Right atrium auricular region (tissue), 2 donors: ENCODE measurements around the gene LYPD3. TPM values are rescaled to one million over a fixed set of nuclear protein-coding genes. Genes with fewer than 3 reads are reported as not detected.

Source experiments
- DNase-seq: peaks from one replicate; pipeline ENCODE4 v3.0.0-alpha.2; 2019; ENCODE audit warnings: low spot score
- H3K27ac ChIP-seq, 2 donors: fragments of 200-600 bp; sonication (generic); 1 replicate in 1 of 2; 2 replicates in 1 of 2; pipeline ENCODE4 v1.5.1; 2016 to 2019
- H3K27me3 ChIP-seq, 2 donors: fragments of 200-600 bp; sonication (generic); one replicate each; pipeline versions ENCODE4 v1.5.1 to v1.6.0; 2017 to 2019
- H3K36me3 ChIP-seq: fragments of 200-600 bp; sonication (generic); one replicate; pipeline ENCODE4 v1.5.1; 2016
- H3K4me1 ChIP-seq, 2 donors: fragments of 200-600 bp; sonication (generic); one replicate each; pipeline versions ENCODE4 v1.5.1 to v1.6.0; 2017 to 2019
- H3K4me3 ChIP-seq, 2 donors: fragments of 200-600 bp; sonication (generic); 1 replicate in 1 of 2; 2 replicates in 1 of 2; pipeline ENCODE4 v1.5.1; 2017 to 2019; ENCODE audit warnings: mild to moderate bottlenecking in 1 of 2, moderate library complexity in 1 of 2
- H3K9me3 ChIP-seq, 2 donors: fragments of 200-600 bp; sonication (generic); one replicate each; pipeline ENCODE4 v1.5.1; 2019
- total RNA-seq, 2 donors: library from RNA; depleted of rRNA; stranded (reverse); fragments of >200 nt; gene quantifications; one replicate each; pipeline ENCODE4 v1.1.0, GENCODE V29; 2016
- TF ChIP-seq, protein P1 (sequence below), 2 donors: fragments of 200-600 bp; sonication (generic); IDR thresholded peaks; one replicate each; pipeline ENCODE4 v1.5.1; 2019; ENCODE audit warnings: antibody characterized with exemption in 2 of 2

The LYPD3 gene
- total RNA-seq, 2 donors from 2014 or later = 0.90 TPM; not detected in 1

DNA sequence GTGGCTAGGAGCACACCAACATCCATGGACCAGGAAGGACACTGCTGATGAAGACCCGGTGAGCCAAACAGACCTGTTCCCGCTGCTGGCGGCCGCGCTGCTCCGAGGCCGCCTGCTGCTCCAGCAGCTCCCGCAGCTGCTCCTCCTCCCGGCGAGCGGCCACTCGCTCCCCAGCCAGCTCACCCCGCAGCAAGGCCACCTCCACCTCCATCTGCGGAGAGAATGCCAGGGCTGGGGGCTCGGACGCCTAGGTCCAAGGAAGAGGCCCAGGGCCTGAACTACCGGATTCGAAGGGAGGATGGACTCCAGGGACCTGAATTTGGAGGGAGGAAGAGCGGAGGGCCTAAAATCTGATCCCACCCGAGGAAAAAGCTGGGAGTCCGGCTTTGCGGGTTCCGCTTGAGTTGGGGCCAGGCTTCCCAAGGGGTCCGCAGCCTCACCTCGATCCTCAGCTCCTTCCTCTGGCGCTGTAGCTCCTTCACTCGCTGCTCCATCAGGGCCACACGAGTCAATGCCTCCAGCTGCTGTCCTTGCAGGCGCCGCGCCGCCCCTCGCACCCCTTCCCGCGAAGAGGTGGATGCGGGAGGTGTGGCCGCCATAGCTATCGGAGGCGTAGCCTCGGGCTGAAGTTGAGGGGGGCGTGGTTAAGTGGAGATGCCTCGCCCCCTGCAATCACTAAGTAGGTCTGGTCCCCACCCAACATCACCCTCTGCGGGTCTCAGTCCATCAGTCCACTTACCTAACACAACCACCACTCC lies 36.4 kb upstream of the LYPD3 start:
- H3K9me3 ChIP-seq = no peaks in the 10 kb centered on the region
- H3K36me3 ChIP-seq = peaks cover 11% of the 10 kb centered on the region
- no peak overlapping the region for H3K27ac ChIP-seq
- no peaks in the 10 kb centered on the region for H3K27me3 ChIP-seq
- peaks cover 0 to 40% of the 10 kb centered on the region in 2 donors for H3K4me1 ChIP-seq
- DNase-seq = no peak
- TF ChIP-seq, protein P1, sequence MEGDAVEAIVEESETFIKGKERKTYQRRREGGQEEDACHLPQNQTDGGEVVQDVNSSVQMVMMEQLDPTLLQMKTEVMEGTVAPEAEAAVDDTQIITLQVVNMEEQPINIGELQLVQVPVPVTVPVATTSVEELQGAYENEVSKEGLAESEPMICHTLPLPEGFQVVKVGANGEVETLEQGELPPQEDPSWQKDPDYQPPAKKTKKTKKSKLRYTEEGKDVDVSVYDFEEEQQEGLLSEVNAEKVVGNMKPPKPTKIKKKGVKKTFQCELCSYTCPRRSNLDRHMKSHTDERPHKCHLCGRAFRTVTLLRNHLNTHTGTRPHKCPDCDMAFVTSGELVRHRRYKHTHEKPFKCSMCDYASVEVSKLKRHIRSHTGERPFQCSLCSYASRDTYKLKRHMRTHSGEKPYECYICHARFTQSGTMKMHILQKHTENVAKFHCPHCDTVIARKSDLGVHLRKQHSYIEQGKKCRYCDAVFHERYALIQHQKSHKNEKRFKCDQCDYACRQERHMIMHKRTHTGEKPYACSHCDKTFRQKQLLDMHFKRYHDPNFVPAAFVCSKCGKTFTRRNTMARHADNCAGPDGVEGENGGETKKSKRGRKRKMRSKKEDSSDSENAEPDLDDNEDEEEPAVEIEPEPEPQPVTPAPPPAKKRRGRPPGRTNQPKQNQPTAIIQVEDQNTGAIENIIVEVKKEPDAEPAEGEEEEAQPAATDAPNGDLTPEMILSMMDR (IDR thresholded peaks at IDR 0.05) = no peak
- no peak overlapping the region for H3K4me3 ChIP-seq

DNA sequence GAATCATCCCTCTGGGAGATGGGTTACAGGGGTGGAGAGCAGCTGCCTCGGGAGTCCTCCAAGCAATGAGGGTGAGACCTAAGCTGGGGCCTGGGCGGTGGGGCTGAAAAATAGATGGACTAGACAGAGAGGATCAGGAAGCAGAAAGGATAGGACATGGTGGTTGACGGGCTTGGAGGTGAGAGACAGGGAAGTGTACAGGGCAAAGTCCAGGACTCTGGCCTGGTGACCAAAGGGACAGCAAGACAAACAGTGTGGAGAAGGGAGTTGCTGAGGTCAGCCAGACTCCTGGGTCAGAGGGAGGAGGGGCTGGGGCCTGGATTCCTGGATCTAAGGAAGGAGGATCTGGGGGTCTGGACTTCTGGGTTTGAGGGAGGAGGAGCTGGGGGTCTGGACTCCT lies 33.6 kb upstream of the LYPD3 start:
- Histone ChIP-seq H3K36me3 (peaks cover 26% of the 10 kb centered on the region), H3K27ac (no peak overlapping the region), H3K27me3 (no peaks in the 10 kb centered on the region), H3K9me3 (no peaks in the 10 kb centered on the region), H3K4me3 (no peak overlapping the region), H3K4me1 (peaks cover 0 to 32% of the 10 kb centered on the region in 2 donors)
- DNase-seq = no peak
- TF ChIP-seq, protein P1 (IDR thresholded peaks at IDR 0.05) = no peak

DNA sequence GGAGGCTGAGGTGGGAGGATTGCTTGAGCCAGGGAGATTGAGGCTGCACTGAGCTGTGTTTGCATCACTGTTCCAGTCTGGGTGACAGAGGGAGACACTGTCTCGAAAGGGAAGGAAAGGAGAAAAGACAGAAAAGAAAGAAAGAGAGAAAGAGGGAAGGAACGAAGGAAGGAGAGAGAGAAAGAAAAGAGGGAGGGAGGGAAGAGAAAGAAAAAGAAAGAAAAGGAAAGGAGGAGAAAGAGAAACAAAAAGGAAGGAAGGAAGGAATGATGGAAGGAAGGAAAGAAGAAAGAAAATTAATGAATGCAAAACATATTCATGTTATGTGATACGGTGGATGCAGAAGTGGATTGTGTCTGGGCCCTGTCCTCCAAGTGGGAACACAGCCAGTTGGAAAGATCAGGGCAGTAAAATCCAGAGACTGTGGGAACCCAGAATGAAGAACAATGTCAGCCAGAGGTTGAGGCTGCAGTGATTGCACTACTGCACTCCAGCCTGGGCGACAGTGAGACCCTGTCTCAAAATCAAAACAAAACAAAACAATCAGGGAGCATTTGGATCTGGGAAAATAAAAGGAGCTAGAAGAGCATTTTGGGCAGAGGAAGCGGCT lies 32.9 kb upstream of the LYPD3 start:
- TF ChIP-seq, protein P1 (IDR thresholded peaks at IDR 0.05) = no peak
- DNase-seq = no peak
- no peak overlapping the region for H3K27ac ChIP-seq
- H3K4me3 ChIP-seq = no peak overlapping the region
- H3K9me3 ChIP-seq = no peaks in the 10 kb centered on the region
- no peaks in the 10 kb centered on the region for H3K27me3 ChIP-seq
- peaks cover 0 to 30% of the 10 kb centered on the region in 2 donors for H3K4me1 ChIP-seq
- peaks cover 26% of the 10 kb centered on the region for H3K36me3 ChIP-seq

DNA sequence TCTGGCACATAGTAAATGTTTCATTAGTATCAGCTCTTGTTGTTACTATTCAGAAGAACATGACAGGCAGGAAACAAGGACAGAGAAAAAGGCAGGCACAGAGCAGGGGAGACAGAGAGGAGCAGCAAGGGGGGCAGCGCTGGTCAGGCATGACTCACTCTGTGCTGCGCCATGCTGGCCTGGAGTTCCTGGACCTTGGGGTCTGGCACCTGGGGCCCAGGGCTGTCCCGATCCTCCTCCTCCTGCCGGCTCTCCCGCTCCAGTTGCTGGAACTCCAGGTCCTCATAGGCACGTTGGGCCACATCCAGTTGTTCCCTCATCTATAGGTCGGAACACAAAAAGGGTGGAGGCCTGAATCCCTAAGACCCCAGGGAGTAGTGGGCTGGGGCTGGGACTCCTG lies 31.6 kb upstream of the LYPD3 start:
- Histone ChIP-seq H3K36me3 (peaks cover 26% of the 10 kb centered on the region), H3K27me3 (no peaks in the 10 kb centered on the region), H3K4me1 (peaks cover 0 to 17% of the 10 kb centered on the region in 2 donors), H3K27ac (no peak overlapping the region), H3K9me3 (no peaks in the 10 kb centered on the region), H3K4me3 (no peak overlapping the region)
- TF ChIP-seq, protein P1 (IDR thresholded peaks at IDR 0.05) = no peak
- no peak for DNase-seq

DNA sequence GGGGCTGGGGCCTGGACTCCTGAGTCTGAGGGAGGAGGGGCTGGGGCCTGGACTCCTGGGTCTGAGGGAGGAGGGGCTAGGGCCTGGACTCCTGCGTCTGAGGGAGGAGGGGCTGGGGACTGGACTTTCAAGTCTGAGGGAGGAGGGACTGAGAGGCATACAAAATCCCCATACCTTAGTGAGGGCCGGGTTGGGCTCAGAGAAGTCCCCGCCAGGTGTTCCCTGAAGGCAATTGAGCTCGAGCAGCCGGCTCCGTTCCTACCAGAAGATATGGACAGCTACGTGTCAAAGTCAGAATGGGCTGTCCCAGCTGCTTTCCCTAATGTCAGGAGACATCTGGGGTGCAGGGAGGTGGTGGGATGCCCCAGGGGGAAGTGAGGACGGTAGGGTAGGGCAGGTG lies 29.7 kb upstream of the LYPD3 start:
- H3K36me3 ChIP-seq = peaks cover 26% of the 10 kb centered on the region

More for the DNA sequence above, 29.7 kb upstream of the LYPD3 start:
- Histone ChIP-seq H3K27ac (no peak overlapping the region), H3K4me3 (no peak overlapping the region), H3K9me3 (no peaks in the 10 kb centered on the region), H3K4me1 (peaks cover 0 to 12% of the 10 kb centered on the region in 2 donors), H3K27me3 (no peaks in the 10 kb centered on the region)
- DNase-seq = no peak
- TF ChIP-seq, protein P1 (IDR thresholded peaks at IDR 0.05) = no peak
